Posterior vena cava (tissue), 2 donors: ENCODE measurements around the gene GSTT4. TPM values are rescaled to one million over a fixed set of nuclear protein-coding genes. Genes with fewer than 3 reads are reported as not detected.

Source experiments
- DNase-seq: peaks from one replicate; pipeline ENCODE4 v3.0.0-alpha.2; 2020; ENCODE audit warnings: low spot score
- intact Hi-C, 2 donors: fragments of 100-400 bp; cut with DNase I; formaldehyde crosslinking; loops; one replicate each; pipeline versions ENCODE4 v1.14.1 to v1.14.2; 2022 to 2023
- total RNA-seq, 2 donors: library from RNA; stranded (reverse); fragmentation: NEBNext Ultra II Directional; extraction: Animal tissue kit (Norgen Biotek cat#: 25700); gene quantifications; one replicate each; pipeline ENCODE4 v1.2.1, GENCODE V29; 2021
- donor health status: DM: yes; HTN: yes; CAD: no.
- donor health status: DM: yes; HTN: yes; CAD: no.

Gene GSTT4
- total RNA-seq, 2 donors from 2014 or later: not detected

GRCh38 chr22:24026733-24027132 lies 21.5 kb upstream of the GSTT4 start:
- DNase-seq: no peak
- intact Hi-C loops: no loop called here

GRCh38 chr22:24026056-24026455 lies 20.8 kb upstream of the GSTT4 start:
- intact Hi-C loops: no loop called here
- no peak for DNase-seq

GRCh38 chr22:24025475-24025874 lies 20.2 kb upstream of the GSTT4 start:
- no peak for DNase-seq
- intact Hi-C loops: no loop called here

GRCh38 chr22:24024354-24024753 lies 19.1 kb upstream of the GSTT4 start:
- intact Hi-C loops: no loop called here
- no peak for DNase-seq

GRCh38 chr22:24023204-24023789 lies 18.0 kb upstream of the GSTT4 start:
- intact Hi-C loops: no loop called here

GRCh38 chr22:24021304-24021703 lies 16.1 kb upstream of the GSTT4 start:
- intact Hi-C loops: no loop called here
- no peak for DNase-seq

More at GRCh38 chr22:24023204-24023789, 18.0 kb upstream of the GSTT4 start:
- DNase-seq: no peak

- intact Hi-C loops: loop anchor here in 1 of 2 donors (10.0 kb wide), 1 partner anchor 129 kb away; no protein-coding TSS in a partner anchor
- no peak for DNase-seq
Observed at GRCh38 chr22:24016156-24016555, 10.9 kb upstream of the GSTT4 start.

GRCh38 chr22:24011735-24012068 lies 6.4 kb upstream of the GSTT4 start:
- intact Hi-C loops: loop anchor here in 1 of 2 donors (10.0 kb wide), 1 partner anchor 133 kb away; no protein-coding TSS in a partner anchor

GRCh38 chr22:24010018-24010391 lies 4.8 kb upstream of the GSTT4 start:
- no peak for DNase-seq
- intact Hi-C loops: loop anchor here in 1 of 2 donors (10.0 kb wide), 1 partner anchor 135 kb away; no protein-coding TSS in a partner anchor

More at GRCh38 chr22:24011735-24012068, 6.4 kb upstream of the GSTT4 start:
- no peak for DNase-seq

- no peak for DNase-seq
- intact Hi-C loops: loop anchor here in 1 of 2 donors (10.0 kb wide), 2 partner anchors 135 to 155 kb away; no protein-coding TSS in a partner anchor
Observed at GRCh38 chr22:24009227-24010017, 4.2 kb upstream of the GSTT4 start.

- DNase-seq: no peak
- intact Hi-C loops: loop anchor here in 1 of 2 donors (10.0 kb wide), 1 partner anchor 156 kb away; no protein-coding TSS in a partner anchor
Observed at GRCh38 chr22:24008381-24009226, 3.4 kb upstream of the GSTT4 start.

GRCh38 chr22:24008022-24008283 lies 2.7 kb upstream of the GSTT4 start:
- no peak for DNase-seq
- intact Hi-C loops: loop anchor here in 1 of 2 donors (10.0 kb wide), 1 partner anchor 157 kb away; no protein-coding TSS in a partner anchor

- no peak for DNase-seq
- intact Hi-C loops: loop anchor here in 1 of 2 donors (10.0 kb wide), 1 partner anchor 157 kb away; no protein-coding TSS in a partner anchor
Observed at GRCh38 chr22:24007253-24008021, 2.2 kb upstream of the GSTT4 start.

- intact Hi-C loops: loop anchor here in 1 of 2 donors (10.0 kb wide), 1 partner anchor 158 kb away; no protein-coding TSS in a partner anchor
- DNase-seq: no peak
Observed at GRCh38 chr22:24006914-24007214, 1.6 kb upstream of the GSTT4 start.

GRCh38 chr22:24006207-24006913 lies 1.1 kb upstream of the GSTT4 start:
- DNase-seq: no peak
- intact Hi-C loops: loop anchor here in 1 of 2 donors (10.0 kb wide), 1 partner anchor 158 kb away; no protein-coding TSS in a partner anchor

GRCh38 chr22:24003887-24004286 lies 1.4 kb downstream of the GSTT4 start:
- intact Hi-C loops: loop anchor here in 1 of 2 donors (10.0 kb wide), 1 partner anchor 161 kb away; no protein-coding TSS in a partner anchor

GRCh38 chr22:24002851-24003250 lies 2.4 kb downstream of the GSTT4 start:
- DNase-seq: no peak
- intact Hi-C loops: loop anchor here in 1 of 2 donors (10.0 kb wide), 1 partner anchor 162 kb away; no protein-coding TSS in a partner anchor

More at GRCh38 chr22:24003887-24004286, 1.4 kb downstream of the GSTT4 start:
- DNase-seq: no peak

GRCh38 chr22:24002272-24002671 lies 3.0 kb downstream of the GSTT4 start:
- intact Hi-C loops: loop anchor here in 1 of 2 donors (10.0 kb wide), 1 partner anchor 163 kb away; no protein-coding TSS in a partner anchor

More at GRCh38 chr22:24002272-24002671, 3.0 kb downstream of the GSTT4 start:
- no peak for DNase-seq
